OCI-LY7 (cell line): Measurements from ENCODE around the gene YBX1.

Experiments
- EZH2phosphoT487 ChIP-seq: fragments of 200-600 bp; sonication (generic); IDR thresholded peaks from 2 replicates; pipeline ENCODE4 v1.6.1; 2018; ENCODE audit warnings: low read depth, borderline replicate concordance, mild to moderate bottlenecking, mixed run types, antibody characterized with exemption, low read length, moderate library complexity, mixed read lengths
- TF ChIP-seq, protein P1 (sequence below): fragments of 200-600 bp; sonication (generic); conservative IDR thresholded peaks from 2 replicates; pipeline ENCODE4 v1.5.1; 2014; ENCODE audit warnings: mild to moderate bottlenecking, antibody characterized with exemption, low read length, moderate library complexity, mixed read lengths

DNA sequence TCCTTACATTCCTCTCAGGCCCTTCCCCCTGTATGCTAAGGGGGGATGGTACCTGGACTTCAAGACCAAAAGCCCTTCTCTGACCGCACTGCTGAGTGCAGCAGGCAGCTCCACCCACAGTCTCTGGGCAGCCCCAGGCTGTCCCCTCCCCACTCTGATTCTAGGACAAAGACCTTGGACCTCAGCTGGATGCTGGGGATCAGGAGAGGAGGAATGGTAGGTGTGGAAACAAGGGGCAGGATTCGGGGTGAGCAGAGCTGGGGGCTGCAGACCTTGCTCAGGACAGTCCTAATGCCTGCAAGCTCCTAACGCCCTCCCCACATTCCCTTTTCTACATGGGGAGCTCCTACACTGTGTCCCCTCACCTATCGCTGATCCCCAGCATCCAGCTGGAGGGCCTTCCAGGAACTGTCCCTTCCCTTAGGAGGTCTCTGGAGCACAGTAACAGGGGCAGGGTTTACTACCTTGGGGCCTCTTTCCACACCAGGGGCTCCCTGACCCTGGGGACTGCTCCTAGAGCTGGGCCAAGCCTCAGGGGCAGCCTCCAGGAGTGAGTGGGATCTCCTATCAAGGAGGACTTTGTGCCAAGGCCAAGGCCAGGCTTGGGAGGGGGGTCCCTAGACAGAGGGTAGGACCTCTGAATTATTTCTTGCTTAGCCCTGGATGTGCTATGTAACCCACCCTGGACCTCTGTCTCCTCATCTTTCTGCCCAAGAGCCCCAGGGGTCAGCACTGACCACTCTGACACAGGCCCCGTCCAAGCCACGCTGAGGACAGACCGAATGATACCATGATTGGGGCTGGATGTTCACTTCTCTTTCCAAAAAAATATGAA lies 52.2 kb downstream of the YBX1 start:
- TF ChIP-seq, protein P1, sequence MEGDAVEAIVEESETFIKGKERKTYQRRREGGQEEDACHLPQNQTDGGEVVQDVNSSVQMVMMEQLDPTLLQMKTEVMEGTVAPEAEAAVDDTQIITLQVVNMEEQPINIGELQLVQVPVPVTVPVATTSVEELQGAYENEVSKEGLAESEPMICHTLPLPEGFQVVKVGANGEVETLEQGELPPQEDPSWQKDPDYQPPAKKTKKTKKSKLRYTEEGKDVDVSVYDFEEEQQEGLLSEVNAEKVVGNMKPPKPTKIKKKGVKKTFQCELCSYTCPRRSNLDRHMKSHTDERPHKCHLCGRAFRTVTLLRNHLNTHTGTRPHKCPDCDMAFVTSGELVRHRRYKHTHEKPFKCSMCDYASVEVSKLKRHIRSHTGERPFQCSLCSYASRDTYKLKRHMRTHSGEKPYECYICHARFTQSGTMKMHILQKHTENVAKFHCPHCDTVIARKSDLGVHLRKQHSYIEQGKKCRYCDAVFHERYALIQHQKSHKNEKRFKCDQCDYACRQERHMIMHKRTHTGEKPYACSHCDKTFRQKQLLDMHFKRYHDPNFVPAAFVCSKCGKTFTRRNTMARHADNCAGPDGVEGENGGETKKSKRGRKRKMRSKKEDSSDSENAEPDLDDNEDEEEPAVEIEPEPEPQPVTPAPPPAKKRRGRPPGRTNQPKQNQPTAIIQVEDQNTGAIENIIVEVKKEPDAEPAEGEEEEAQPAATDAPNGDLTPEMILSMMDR = no peak
- TF ChIP-seq EZH2phosphoT487 = no peak
